CD14-positive monocyte (primary cell): ENCODE data around the gene ITPK1. TPM values are rescaled to one million over a fixed set of nuclear protein-coding genes. Genes with fewer than 3 reads are reported as not detected.

Experiments
- DNase-seq, 3 donors: peaks; one replicate each; pipeline ENCODE4 v3.0.0-alpha.2; 2011 to 2022
- H2AFZ ChIP-seq: 2 replicates; pipeline ENCODE4 v1.6.0; 2012; ENCODE audit warnings: mild to moderate bottlenecking, low read depth, low read length, inconsistent platforms; ENCODE audit not compliant: insufficient read depth, poor library complexity, severe bottlenecking
- H3K27ac ChIP-seq, 2 donors: 1 replicate in 1 of 2; 2 replicates in 1 of 2; pipeline ENCODE4 v1.5.1; 2012 to 2013; ENCODE audit warnings: low read length in 2 of 2, control low read depth in 1 of 2, inconsistent platforms in 1 of 2, low read depth in 1 of 2, mild to moderate bottlenecking in 1 of 2
- H3K27me3 ChIP-seq, 2 donors: one replicate each; pipeline versions ENCODE4 v1.6.0 to v1.6.1; 2011 to 2013; ENCODE audit warnings: low read length in 2 of 2; ENCODE audit not compliant: control insufficient read depth in 2 of 2, insufficient read depth in 2 of 2
- H3K36me3 ChIP-seq, 2 donors: replicated peaks in 1 of 2; 1 replicate in 1 of 2; 2 replicates in 1 of 2; pipeline versions ENCODE4 v1.5.1 to v1.6.1; 2012 to 2013; ENCODE audit warnings: low read length in 2 of 2, control low read depth in 1 of 2, inconsistent platforms in 1 of 2, mild to moderate bottlenecking in 1 of 2; ENCODE audit not compliant: insufficient read depth in 2 of 2, control insufficient read depth in 1 of 2
- H3K4me1 ChIP-seq, 2 donors: 1 replicate in 1 of 2; 2 replicates in 1 of 2; pipeline versions ENCODE4 v1.5.1 to v1.6.1; 2012 to 2013; ENCODE audit warnings: low read length in 2 of 2, control low read depth in 1 of 2, inconsistent platforms in 1 of 2, mild to moderate bottlenecking in 1 of 2, moderate library complexity in 1 of 2; ENCODE audit not compliant: insufficient read depth in 2 of 2, control insufficient read depth in 1 of 2
- H3K4me2 ChIP-seq: replicated peaks from 2 replicates; pipeline ENCODE3; 2012; ENCODE audit warnings: low read length, moderate library complexity, mild to moderate bottlenecking; ENCODE audit not compliant: poor library complexity, severe bottlenecking; ENCODE audit errors: extremely low read depth
- H3K4me3 ChIP-seq, 3 experiments: fragments of 200-600 bp in 1 of 3; sonication (generic) in 1 of 3; replicated peaks in 1 of 3; 1 replicate in 2 of 3; 2 replicates in 1 of 3; pipeline ENCODE4 v1.5.1; 2011 to 2013; ENCODE audit warnings: low read length in 3 of 3, mild to moderate bottlenecking in 3 of 3, control low read depth in 2 of 3, low read depth in 2 of 3, inconsistent platforms in 1 of 3, moderate library complexity in 1 of 3
- H3K79me2 ChIP-seq: 2 replicates; pipeline ENCODE4 v1.6.0; 2012; ENCODE audit warnings: mild to moderate bottlenecking, control low read depth, inconsistent platforms, low read length, moderate library complexity; ENCODE audit not compliant: insufficient read depth
- H3K9ac ChIP-seq: 2 replicates; pipeline ENCODE4 v1.6.0; 2017; ENCODE audit warnings: low read length, mild to moderate bottlenecking; ENCODE audit not compliant: insufficient read depth, poor library complexity, severe bottlenecking
- H3K9me3 ChIP-seq, 2 donors: replicated peaks in 1 of 2; 1 replicate in 1 of 2; 2 replicates in 1 of 2; pipeline versions ENCODE4 v1.5.1 to v1.6.1; 2012 to 2013; ENCODE audit warnings: low read length in 2 of 2, control low read depth in 1 of 2; ENCODE audit not compliant: control insufficient read depth in 1 of 2, insufficient read depth in 1 of 2
- H4K20me1 ChIP-seq: 2 replicates; pipeline ENCODE4 v1.6.0; 2012; ENCODE audit warnings: mild to moderate bottlenecking, low read length, control low read depth, moderate library complexity; ENCODE audit not compliant: insufficient read depth
- H3K27ac Mint-ChIP-seq, 7 donors: one replicate each; pipeline ENCODE4 v1.8.0; 2020; ENCODE audit warnings: mild to moderate bottlenecking in 7 of 7, mixed read lengths in 7 of 7, moderate library complexity in 6 of 7, inconsistent platforms in 2 of 7
- H3K27me3 Mint-ChIP-seq, 3 donors: one replicate each; pipeline ENCODE4 v1.8.0; 2021 to 2022; ENCODE audit warnings: low read depth in 3 of 3, mild to moderate bottlenecking in 3 of 3, mixed read lengths in 3 of 3, moderate library complexity in 3 of 3, inconsistent platforms in 1 of 3
- H3K36me3 Mint-ChIP-seq, 2 donors: one replicate each; pipeline ENCODE4 v1.8.0; 2020; ENCODE audit warnings: mixed read lengths in 2 of 2, inconsistent platforms in 1 of 2, mild to moderate bottlenecking in 1 of 2
- H3K4me1 Mint-ChIP-seq: one replicate; pipeline ENCODE4 v1.8.0; 2020; ENCODE audit warnings: mild to moderate bottlenecking, mixed read lengths
- H3K4me3 Mint-ChIP-seq, 2 donors: one replicate each; pipeline ENCODE4 v1.8.0; 2020; ENCODE audit warnings: mild to moderate bottlenecking in 2 of 2, mixed read lengths in 2 of 2, moderate library complexity in 1 of 2
- H3K9me3 Mint-ChIP-seq, 7 donors: one replicate each; pipeline ENCODE4 v1.8.0; 2020 to 2022; ENCODE audit warnings: mixed read lengths in 7 of 7, mild to moderate bottlenecking in 6 of 7, moderate library complexity in 6 of 7, inconsistent platforms in 2 of 7
- CTCF ChIP-seq: fragments of 200-600 bp; IDR thresholded peaks from one replicate; pipeline ENCODE4 v1.8.0; 2022; ENCODE audit warnings: antibody characterized with exemption, mild to moderate bottlenecking
- WGBS: methylation state at CpG from one replicate; pipeline ENCODE4 v1.1.5; 2013; ENCODE audit warnings: missing lambda C conversion rate; ENCODE audit not compliant: insufficient coverage; 5-methylcytosine and 5-hydroxymethylcytosine counted together
- intact Hi-C, 2 donors: fragments of 100-400 bp; cut with micrococcal nuclease; formaldehyde crosslinking; loops; one replicate each; pipeline versions ENCODE4 v1.15.0 to v1.15.1; 2023
- polyA plus RNA-seq, 3 donors: library from polyadenylated mRNA; depleted of rRNA in 1 of 3; unstranded in 2 of 3; stranded (reverse) in 1 of 3; fragments of 300-500 nt in 2 of 3; fragments of >200 nt in 1 of 3; fragmentation: Illumina TruSeq in 2 of 3; gene quantifications; 1 replicate in 2 of 3; 2 replicates in 1 of 3; pipeline ENCODE4 v1.2.3, GENCODE V29; 2012 to 2021

Gene ITPK1
- polyA plus RNA-seq, 3 donors = 57.1 to 144 (median 63.0) TPM

- H3K4me3 Mint-ChIP-seq = no peak overlapping the region
- peaks cover 0 to 3% (median 2%) of the 10 kb centered on the region in 3 donors for H3K27me3 Mint-ChIP-seq
- intact Hi-C loops = no loop called here
- WGBS = 54% methylated on average over 5 of the region's 12 CpGs
- Histone ChIP-seq H3K4me2 (no peak overlapping the region), H2AFZ (no peak overlapping the region), H3K9ac (no peak overlapping the region), H3K9me3 (no peaks in the 10 kb centered on the region), H3K79me2 (peaks cover 74% of the 10 kb centered on the region), H3K4me1 (peaks cover 28 to 33% of the 10 kb centered on the region in 2 donors), H3K27me3 (no peaks in the 10 kb centered on the region), H3K4me3 (no peak overlapping the region), H3K27ac (no peak overlapping the region), H3K36me3 (peaks cover 21 to 74% of the 10 kb centered on the region in 2 donors), H4K20me1 (peaks cover 91% of the 10 kb centered on the region)
- H3K36me3 Mint-ChIP-seq = peaks cover 36 to 75% of the 10 kb centered on the region in 2 donors
- DNase-seq = no peak
- H3K4me1 Mint-ChIP-seq = peaks cover 44% of the 10 kb centered on the region
- no peak for TF ChIP-seq CTCF
- no peaks in the 10 kb centered on the region for H3K9me3 Mint-ChIP-seq
- peak overlapping the region in 3 of 7 donors; percentile 68 to 71 (median 69) for H3K27ac Mint-ChIP-seq
Observed at GRCh38 chr14:93049867-93050331, 65.8 kb downstream of the ITPK1 start.

- no peak overlapping the region for H3K4me2 ChIP-seq
- no peak overlapping the region for H3K4me3 Mint-ChIP-seq
- peaks cover 36 to 70% of the 10 kb centered on the region in 2 donors for H3K36me3 Mint-ChIP-seq
Observed at GRCh38 chr14:93049315-93049714, 66.4 kb downstream of the ITPK1 start.

More at GRCh38 chr14:93049315-93049714, 66.4 kb downstream of the ITPK1 start:
- no peak overlapping the region for H2AFZ ChIP-seq
- H3K79me2 ChIP-seq = peaks cover 73% of the 10 kb centered on the region
- H3K4me3 ChIP-seq = no peak overlapping the region
- peaks cover 18 to 68% of the 10 kb centered on the region in 2 donors for H3K36me3 ChIP-seq
- WGBS = 92% methylated on average over 4 of the region's 4 CpGs
- Mint-ChIP-seq H3K4me1 (peaks cover 49% of the 10 kb centered on the region), H3K27me3 (peaks cover 0 to 3% (median 2%) of the 10 kb centered on the region in 3 donors), H3K27ac (peak overlapping the region in 2 of 7 donors; percentile 66 to 68), H3K9me3 (no peaks in the 10 kb centered on the region)
- H3K4me1 ChIP-seq = peaks cover 34 to 39% of the 10 kb centered on the region in 2 donors
- no peak for TF ChIP-seq CTCF
- DNase-seq = no peak
- intact Hi-C loops = no loop called here
- peaks cover 87% of the 10 kb centered on the region for H4K20me1 ChIP-seq
- H3K9ac ChIP-seq = no peak overlapping the region
- no peaks in the 10 kb centered on the region for H3K27me3 ChIP-seq
- H3K9me3 ChIP-seq = no peaks in the 10 kb centered on the region
- no peak overlapping the region for H3K27ac ChIP-seq
